ENCODE results near the gene SLC20A1.
"Not testable (repeated sequence)": the region's sequence is repeated elsewhere in the genome, so short reads cannot be mapped to it uniquely, and the experiment has no call there.

The SLC20A1 gene

GRCh38 chr2:112683550-112684414 is 38.0 kb downstream of the SLC20A1 start:
- DNase-seq (ENCODE audit: low spot score), result no peak

- DNase-seq (ENCODE audit: low spot score), result no peak
Measured at GRCh38 chr2:112684415-112684775, 38.7 kb downstream of the SLC20A1 start.

GRCh38 chr2:112685271-112685884 is 39.6 kb downstream of the SLC20A1 start:
- DNase-seq (ENCODE audit: low spot score), result no peak

- no peak for DNase-seq (ENCODE audit: low spot score)
Measured at GRCh38 chr2:112686348-112687217, 40.8 kb downstream of the SLC20A1 start.

- no peak for DNase-seq (ENCODE audit: low spot score)
Measured at GRCh38 chr2:112687522-112687921, 41.8 kb downstream of the SLC20A1 start.

GRCh38 chr2:112688086-112688880 is 42.5 kb downstream of the SLC20A1 start:
- no peak for DNase-seq (ENCODE audit: low spot score)

GRCh38 chr2:112690853-112691401 is 45.2 kb downstream of the SLC20A1 start:
- peak; percentile 73 for DNase-seq (ENCODE audit: low spot score)

- DNase-seq (ENCODE audit: low spot score), result no peak
Measured at GRCh38 chr2:112691881-112692281, 46.1 kb downstream of the SLC20A1 start.

GRCh38 chr2:112692495-112692911 is 46.8 kb downstream of the SLC20A1 start:
- peak; percentile 63 for DNase-seq (ENCODE audit: low spot score)

GRCh38 chr2:112692918-112693317 is 47.2 kb downstream of the SLC20A1 start:
- DNase-seq (ENCODE audit: low spot score), result no peak

- no peak for DNase-seq (ENCODE audit: low spot score)
Measured at GRCh38 chr2:112693596-112693995, 47.9 kb downstream of the SLC20A1 start.

- no peak for DNase-seq (ENCODE audit: low spot score)
Measured at GRCh38 chr2:112694182-112694581, 48.4 kb downstream of the SLC20A1 start.

GRCh38 chr2:112698834-112699515 is 53.2 kb downstream of the SLC20A1 start:
- DNase-seq (ENCODE audit: low spot score), result no peak

- no peak for DNase-seq (ENCODE audit: low spot score)
Measured at GRCh38 chr2:112699984-112700667, 54.4 kb downstream of the SLC20A1 start.

GRCh38 chr2:112701052-112701451 is 55.3 kb downstream of the SLC20A1 start:
- no peak for DNase-seq (ENCODE audit: low spot score)

GRCh38 chr2:112703684-112704083 is 57.9 kb downstream of the SLC20A1 start:
- DNase-seq (ENCODE audit: low spot score), result no peak

GRCh38 chr2:112705575-112705974 is 59.8 kb downstream of the SLC20A1 start:
- DNase-seq (ENCODE audit: low spot score), result no peak

- peak; percentile 57 for DNase-seq (ENCODE audit: low spot score)
Measured at GRCh38 chr2:112706170-112706664, 60.5 kb downstream of the SLC20A1 start.

GRCh38 chr2:112706947-112707346 is 61.2 kb downstream of the SLC20A1 start:
- not testable (repeated sequence) for DNase-seq (ENCODE audit: low spot score)

GRCh38 chr2:112708968-112709367 is 63.2 kb downstream of the SLC20A1 start:
- DNase-seq (ENCODE audit: low spot score), result no peak

Measured in CD4-positive, alpha-beta T cell treated with Interleukin-6 at 100 ng/mL for 8 hours (primary cell).